SU-DHL-6 (cell line): ENCODE measurements around the gene ZSWIM5.

Source experiments
- EZH2phosphoT487 ChIP-seq: fragments of 200-600 bp; sonication (generic), shearing (Covaris generic); conservative IDR thresholded peaks from 2 replicates; pipeline ENCODE4 v1.6.1; 2018; ENCODE audit warnings: mild to moderate bottlenecking, antibody characterized with exemption, low read length, moderate library complexity, mixed read lengths
- TF ChIP-seq, protein P1 (sequence below): fragments of 200-600 bp; sonication (generic); IDR thresholded peaks from one replicate; pipeline ENCODE4 v1.5.1; 2017; ENCODE audit warnings: antibody characterized with exemption, mild to moderate bottlenecking, low read length, moderate library complexity; ENCODE audit not compliant: insufficient read depth, poor library complexity, severe bottlenecking

- TF ChIP-seq, protein P1, sequence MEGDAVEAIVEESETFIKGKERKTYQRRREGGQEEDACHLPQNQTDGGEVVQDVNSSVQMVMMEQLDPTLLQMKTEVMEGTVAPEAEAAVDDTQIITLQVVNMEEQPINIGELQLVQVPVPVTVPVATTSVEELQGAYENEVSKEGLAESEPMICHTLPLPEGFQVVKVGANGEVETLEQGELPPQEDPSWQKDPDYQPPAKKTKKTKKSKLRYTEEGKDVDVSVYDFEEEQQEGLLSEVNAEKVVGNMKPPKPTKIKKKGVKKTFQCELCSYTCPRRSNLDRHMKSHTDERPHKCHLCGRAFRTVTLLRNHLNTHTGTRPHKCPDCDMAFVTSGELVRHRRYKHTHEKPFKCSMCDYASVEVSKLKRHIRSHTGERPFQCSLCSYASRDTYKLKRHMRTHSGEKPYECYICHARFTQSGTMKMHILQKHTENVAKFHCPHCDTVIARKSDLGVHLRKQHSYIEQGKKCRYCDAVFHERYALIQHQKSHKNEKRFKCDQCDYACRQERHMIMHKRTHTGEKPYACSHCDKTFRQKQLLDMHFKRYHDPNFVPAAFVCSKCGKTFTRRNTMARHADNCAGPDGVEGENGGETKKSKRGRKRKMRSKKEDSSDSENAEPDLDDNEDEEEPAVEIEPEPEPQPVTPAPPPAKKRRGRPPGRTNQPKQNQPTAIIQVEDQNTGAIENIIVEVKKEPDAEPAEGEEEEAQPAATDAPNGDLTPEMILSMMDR: no peak
- no peak for TF ChIP-seq EZH2phosphoT487
Measured at GRCh38 chr1:45059829-45060228, 146.6 kb downstream of the ZSWIM5 start.
